ENCODE measurements around the gene ZNF79. TPM values are rescaled to one million over a fixed set of nuclear protein-coding genes. Genes with fewer than 3 reads are reported as not detected.

ZNF79 gene
- total and polyA plus RNA-seq, 9 of the 15 experiments (the other 6 are each of a cell fraction or from before 2014, with no cell fraction given) = 0.62 to 7.0 (median 4.1) TPM

DNA sequence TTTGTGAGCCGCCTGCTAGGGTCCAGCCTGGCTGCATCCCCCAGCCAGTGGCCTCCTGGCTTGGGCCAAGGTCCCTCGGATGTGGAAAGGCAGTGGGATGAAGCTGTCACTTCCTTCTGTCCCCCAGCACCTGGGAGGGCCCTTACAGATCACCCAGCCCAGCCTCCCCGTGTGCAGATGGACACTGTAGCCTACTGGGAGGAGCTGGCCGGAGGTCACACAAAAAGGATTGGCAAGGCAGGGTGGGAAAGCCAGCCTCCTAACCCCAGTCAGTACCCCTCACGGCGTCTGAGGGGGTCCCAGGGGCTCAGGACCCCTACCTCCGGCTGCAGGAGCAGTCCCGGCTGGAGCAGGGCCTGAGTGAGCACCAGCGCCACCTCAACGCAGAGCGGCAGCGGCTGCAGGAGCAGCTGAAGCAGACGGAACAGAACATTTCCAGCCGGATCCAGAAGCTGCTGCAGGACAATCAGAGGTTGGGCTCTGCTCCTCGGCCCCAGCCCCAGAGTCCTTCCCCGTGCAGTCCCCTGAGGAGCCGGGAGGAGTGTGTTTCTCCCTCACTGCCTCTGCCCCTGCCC is 55.4 kb downstream of the ZNF79 start (continued):
- TF ChIP-seq, protein P1, sequence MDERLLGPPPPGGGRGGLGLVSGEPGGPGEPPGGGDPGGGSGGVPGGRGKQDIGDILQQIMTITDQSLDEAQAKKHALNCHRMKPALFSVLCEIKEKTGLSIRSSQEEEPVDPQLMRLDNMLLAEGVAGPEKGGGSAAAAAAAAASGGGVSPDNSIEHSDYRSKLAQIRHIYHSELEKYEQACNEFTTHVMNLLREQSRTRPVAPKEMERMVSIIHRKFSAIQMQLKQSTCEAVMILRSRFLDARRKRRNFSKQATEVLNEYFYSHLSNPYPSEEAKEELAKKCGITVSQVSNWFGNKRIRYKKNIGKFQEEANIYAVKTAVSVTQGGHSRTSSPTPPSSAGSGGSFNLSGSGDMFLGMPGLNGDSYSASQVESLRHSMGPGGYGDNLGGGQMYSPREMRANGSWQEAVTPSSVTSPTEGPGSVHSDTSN (CRISPR knock-in tag; IDR thresholded peaks at IDR 0.05; ENCODE audit: low read depth) = no peak
- TF ChIP-seq, protein P1 (tag; conservative IDR thresholded peaks at IDR 0.05; ENCODE audit: low read depth) = no peak
- TF ChIP-seq, protein P2, sequence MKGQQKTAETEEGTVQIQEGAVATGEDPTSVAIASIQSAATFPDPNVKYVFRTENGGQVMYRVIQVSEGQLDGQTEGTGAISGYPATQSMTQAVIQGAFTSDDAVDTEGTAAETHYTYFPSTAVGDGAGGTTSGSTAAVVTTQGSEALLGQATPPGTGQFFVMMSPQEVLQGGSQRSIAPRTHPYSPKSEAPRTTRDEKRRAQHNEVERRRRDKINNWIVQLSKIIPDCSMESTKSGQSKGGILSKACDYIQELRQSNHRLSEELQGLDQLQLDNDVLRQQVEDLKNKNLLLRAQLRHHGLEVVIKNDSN (CRISPR knock-in tag; IDR thresholded peaks at IDR 0.05) = no peak

DNA sequence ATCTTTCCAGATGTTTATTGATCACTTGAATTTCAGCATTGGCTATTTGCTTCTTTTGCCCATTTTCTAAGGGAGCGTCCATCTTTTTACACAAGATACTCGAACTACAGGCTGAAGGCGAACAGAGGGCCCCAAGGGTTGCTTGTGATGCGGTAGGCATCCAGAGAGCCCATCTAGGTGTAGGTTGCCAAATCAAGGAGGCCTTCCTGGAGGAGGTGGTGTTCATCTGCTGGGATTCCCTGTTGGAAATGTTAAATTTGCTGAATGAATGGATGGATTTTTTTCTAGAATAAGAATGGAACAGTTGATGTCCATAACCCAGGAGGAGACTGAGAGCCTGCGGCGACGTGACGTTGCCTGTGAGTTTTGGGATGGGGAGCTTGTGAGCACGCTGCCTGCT is 58.5 kb downstream of the ZNF79 start:
- in situ Hi-C loops (cut with MboI) = no loop called here
- intact Hi-C loops (cut with micrococcal nuclease) = no loop called here
- peak; percentile 68; the same call in 1 of the 2 replicates for TF ChIP-seq ZNF436 (CRISPR knock-in tag; IDR thresholded peaks at IDR 0.05)
- no peak for TF ChIP-seq MCM3 (IDR thresholded peaks at IDR 0.05)
- no peak for TF ChIP-seq EHMT2 (IDR thresholded peaks at IDR 0.05)
- TF ChIP-seq CBX2 (IDR thresholded peaks at IDR 0.05; ENCODE audit: insufficient read depth, low read length, poor library complexity, severe bottlenecking) = no peak
- TF ChIP-seq, protein P3, sequence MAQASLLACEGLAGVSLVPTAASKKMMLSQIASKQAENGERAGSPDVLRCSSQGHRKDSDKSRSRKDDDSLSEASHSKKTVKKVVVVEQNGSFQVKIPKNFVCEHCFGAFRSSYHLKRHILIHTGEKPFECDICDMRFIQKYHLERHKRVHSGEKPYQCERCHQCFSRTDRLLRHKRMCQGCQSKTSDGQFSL (CRISPR knock-in tag; IDR thresholded peaks at IDR 0.05) = no peak
- TF ChIP-seq, protein P3 (tag; IDR thresholded peaks at IDR 0.05) = no peak
- TF ChIP-seq DNMT1 (IDR thresholded peaks at IDR 0.05) = no peak
- TF ChIP-seq CREBBP (IDR thresholded peaks at IDR 0.05; ENCODE audit: low read depth, low read length) = no peak
- TF ChIP-seq ZFP36 (IDR thresholded peaks at IDR 0.05; ENCODE audit: low read depth, low read length, partially characterized antibody) = peak; percentile 98
- TF ChIP-seq, protein P4, sequence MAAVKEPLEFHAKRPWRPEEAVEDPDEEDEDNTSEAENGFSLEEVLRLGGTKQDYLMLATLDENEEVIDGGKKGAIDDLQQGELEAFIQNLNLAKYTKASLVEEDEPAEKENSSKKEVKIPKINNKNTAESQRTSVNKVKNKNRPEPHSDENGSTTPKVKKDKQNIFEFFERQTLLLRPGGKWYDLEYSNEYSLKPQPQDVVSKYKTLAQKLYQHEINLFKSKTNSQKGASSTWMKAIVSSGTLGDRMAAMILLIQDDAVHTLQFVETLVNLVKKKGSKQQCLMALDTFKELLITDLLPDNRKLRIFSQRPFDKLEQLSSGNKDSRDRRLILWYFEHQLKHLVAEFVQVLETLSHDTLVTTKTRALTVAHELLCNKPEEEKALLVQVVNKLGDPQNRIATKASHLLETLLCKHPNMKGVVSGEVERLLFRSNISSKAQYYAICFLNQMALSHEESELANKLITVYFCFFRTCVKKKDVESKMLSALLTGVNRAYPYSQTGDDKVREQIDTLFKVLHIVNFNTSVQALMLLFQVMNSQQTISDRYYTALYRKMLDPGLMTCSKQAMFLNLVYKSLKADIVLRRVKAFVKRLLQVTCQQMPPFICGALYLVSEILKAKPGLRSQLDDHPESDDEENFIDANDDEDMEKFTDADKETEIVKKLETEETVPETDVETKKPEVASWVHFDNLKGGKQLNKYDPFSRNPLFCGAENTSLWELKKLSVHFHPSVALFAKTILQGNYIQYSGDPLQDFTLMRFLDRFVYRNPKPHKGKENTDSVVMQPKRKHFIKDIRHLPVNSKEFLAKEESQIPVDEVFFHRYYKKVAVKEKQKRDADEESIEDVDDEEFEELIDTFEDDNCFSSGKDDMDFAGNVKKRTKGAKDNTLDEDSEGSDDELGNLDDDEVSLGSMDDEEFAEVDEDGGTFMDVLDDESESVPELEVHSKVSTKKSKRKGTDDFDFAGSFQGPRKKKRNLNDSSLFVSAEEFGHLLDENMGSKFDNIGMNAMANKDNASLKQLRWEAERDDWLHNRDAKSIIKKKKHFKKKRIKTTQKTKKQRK (IDR thresholded peaks at IDR 0.05; ENCODE audit: borderline replicate concordance, low read depth, low read length) = no peak

More for the DNA sequence above, 58.5 kb downstream of the ZNF79 start:
- Histone ChIP-seq H3K4me1 (replicated peaks in 1 of 2; ENCODE audit: control insufficient read depth in 2 of 2, insufficient read depth in 2 of 2, low read length in 2 of 2) (peaks cover 0 to 4% of the 10 kb centered on the region in 2 experiments; a peak in 2 of 5 replicates), H3K4me3 (no peak overlapping the region), H3K79me2 (ENCODE audit: control insufficient read depth, insufficient read depth, low read length) (no peaks in the 10 kb centered on the region), H3K9me3 (replicated peaks; ENCODE audit: control insufficient read depth, insufficient read depth, low read depth, low read length) (no peaks in the 10 kb centered on the region), H3K27ac (ENCODE audit: extremely low read depth, low read depth, low read length) (no peak overlapping the region), H3K9me1 (ENCODE audit: control insufficient read depth, insufficient read depth, low read length) (no peaks in the 10 kb centered on the region), H3K36me3 (ENCODE audit: control insufficient read depth, insufficient read depth, low read length) (peaks cover 26% of the 10 kb centered on the region; the same call in 1 of the 3 replicates), H3K4me2 (ENCODE audit: insufficient read depth, low read length) (no peak overlapping the region), H3K9ac (ENCODE audit: insufficient read depth in 1 of 2, low read depth in 2 of 2, low read length in 2 of 2) (peak overlapping the region in 1 of 2 experiments; percentile 82; a peak in 2 of 4 replicates), H2AFZ (ENCODE audit: low read depth, low read length) (no peak overlapping the region), H3K27me3 (ENCODE audit: control insufficient read depth in 2 of 2, insufficient read depth in 2 of 2, low read length in 2 of 2) (no peaks in the 10 kb centered on the region), H4K20me1 (replicated peaks; ENCODE audit: control insufficient read depth, insufficient read depth, low read length) (no peaks in the 10 kb centered on the region)
- FAIRE-seq (no peak), ATAC-seq (no peak), DNase-seq (ENCODE audit: extremely low read depth in 1 of 4, low spot score in 3 of 4) (no peak)
- no TSS peak for BruUV-seq (replicated peaks)
- 88% methylated on average over 9 of the region's 9 CpGs for WGBS (ENCODE audit: insufficient coverage, low coverage, missing lambda C conversion rate)
- CTCF ChIA-PET (ENCODE audit: low intra/inter-chr PET ratio) = no interaction called here
- POLR2A ChIA-PET = interaction anchor here (0.6 kb wide), 1 partner anchor 366 kb away, joined by 3 read pairs; no protein-coding TSS in a partner anchor
